H9 (cell line): Measurements from ENCODE around the gene TNFSF10. TPM values are rescaled to one million over a fixed set of nuclear protein-coding genes. Genes with fewer than 3 reads are reported as not detected.

ENCODE experiments used
- DNase-seq: peaks from one replicate; pipeline ENCODE4 v3.0.0-alpha.2; 2017
- H2AFZ ChIP-seq: one replicate; pipeline ENCODE4 v1.6.1; 2013; ENCODE audit warnings: mild to moderate bottlenecking, low read length, control low read depth, moderate library complexity
- H2AK5ac ChIP-seq: 2 replicates; pipeline ENCODE4 v1.6.1; 2013; ENCODE audit warnings: low read length, control low read depth, mixed read lengths; ENCODE audit not compliant: insufficient read length
- H2BK120ac ChIP-seq: one replicate; pipeline ENCODE4 v1.6.1; 2013; ENCODE audit warnings: low read depth, mild to moderate bottlenecking, low read length, control low read depth, inconsistent platforms; ENCODE audit not compliant: poor library complexity, severe bottlenecking
- H2BK12ac ChIP-seq: 2 replicates; pipeline ENCODE4 v1.6.1; 2013; ENCODE audit warnings: low read length, control low read depth, mixed read lengths, low read depth; ENCODE audit not compliant: insufficient read length
- H2BK15ac ChIP-seq: 2 replicates; pipeline ENCODE4 v1.6.1; 2013; ENCODE audit warnings: low read depth, low read length, control low read depth
- H2BK20ac ChIP-seq: one replicate; pipeline ENCODE4 v1.6.1; 2013; ENCODE audit warnings: low read depth, mild to moderate bottlenecking, low read length, control low read depth, inconsistent platforms; ENCODE audit not compliant: poor library complexity, severe bottlenecking
- H2BK5ac ChIP-seq: 2 replicates; pipeline ENCODE4 v1.6.1; 2013; ENCODE audit warnings: low read length, control low read depth, mixed read lengths; ENCODE audit not compliant: insufficient read length
- H3K14ac ChIP-seq: 2 replicates; pipeline ENCODE4 v1.6.1; 2013; ENCODE audit warnings: low read length, control low read depth; ENCODE audit not compliant: insufficient read depth
- H3K18ac ChIP-seq: 2 replicates; pipeline ENCODE4 v1.6.1; 2013; ENCODE audit warnings: low read depth, mild to moderate bottlenecking, mixed read lengths, low read length, control low read depth; ENCODE audit not compliant: insufficient read length
- H3K23ac ChIP-seq: 2 replicates; pipeline ENCODE4 v1.6.1; 2013; ENCODE audit warnings: low read length, control low read depth, mixed read lengths, low read depth; ENCODE audit not compliant: insufficient read length
- H3K23me2 ChIP-seq: 2 replicates; pipeline ENCODE4 v1.6.1; 2013; ENCODE audit warnings: low read depth, mild to moderate bottlenecking, mixed read lengths, low read length, control low read depth; ENCODE audit not compliant: insufficient read length, poor library complexity, severe bottlenecking
- H3K27ac ChIP-seq: 2 replicates; pipeline ENCODE4 v1.5.1; 2013; ENCODE audit warnings: low read length, control low read depth, mixed read lengths, low read depth; ENCODE audit not compliant: insufficient read length
- H3K27me3 ChIP-seq: 2 replicates; pipeline ENCODE4 v1.6.1; 2013; ENCODE audit warnings: low read length, control low read depth, inconsistent platforms; ENCODE audit not compliant: insufficient read depth
- H3K4ac ChIP-seq: 2 replicates; pipeline ENCODE4 v1.6.1; 2013; ENCODE audit warnings: low read depth, mild to moderate bottlenecking, control low read depth, inconsistent platforms, low read length, moderate library complexity
- H3K4me1 ChIP-seq: 2 replicates; pipeline ENCODE4 v1.6.1; 2013; ENCODE audit warnings: low read length, control low read depth, inconsistent platforms; ENCODE audit not compliant: insufficient read depth
- H3K4me2 ChIP-seq: 2 replicates; pipeline ENCODE4 v1.6.1; 2013; ENCODE audit warnings: low read length, control low read depth, mixed read lengths; ENCODE audit not compliant: insufficient read length, insufficient read depth
- H3K56ac ChIP-seq: 2 replicates; pipeline ENCODE4 v1.6.1; 2013; ENCODE audit warnings: low read depth, mild to moderate bottlenecking, mixed read lengths, low read length, control low read depth; ENCODE audit not compliant: insufficient read length
- H3K79me1 ChIP-seq: 2 replicates; pipeline ENCODE4 v1.6.1; 2013; ENCODE audit warnings: low read depth, mild to moderate bottlenecking, moderate library complexity, low read length, control low read depth, inconsistent platforms; ENCODE audit not compliant: insufficient read depth, poor library complexity, severe bottlenecking
- H3K79me2 ChIP-seq: 2 replicates; pipeline ENCODE4 v1.6.1; 2013; ENCODE audit warnings: low read length, control low read depth, inconsistent platforms; ENCODE audit not compliant: insufficient read depth
- H3K9ac ChIP-seq: 2 replicates; pipeline ENCODE4 v1.6.1; 2013; ENCODE audit warnings: low read length, control low read depth, mixed read lengths; ENCODE audit not compliant: insufficient read length; ENCODE audit errors: extremely low read depth
- H3K9me3 ChIP-seq: one replicate; pipeline ENCODE4 v1.6.1; 2013; ENCODE audit warnings: low read depth, low read length, inconsistent platforms; ENCODE audit not compliant: control insufficient read depth
- H3T11ph ChIP-seq: one replicate; pipeline ENCODE4 v1.6.1; 2013; ENCODE audit warnings: mild to moderate bottlenecking, low read length, control low read depth, inconsistent platforms
- H4K20me1 ChIP-seq: one replicate; pipeline ENCODE4 v1.6.1; 2013; ENCODE audit not compliant: control insufficient read depth, insufficient read length, insufficient read depth
- H4K5ac ChIP-seq: 2 replicates; pipeline ENCODE4 v1.6.1; 2013; ENCODE audit warnings: low read depth, mild to moderate bottlenecking, mixed read lengths, low read length, control low read depth; ENCODE audit not compliant: insufficient read length
- H4K8ac ChIP-seq: replicated peaks from 2 replicates; pipeline ENCODE4 v1.6.1; 2013; ENCODE audit warnings: low read length, control low read depth, mixed read lengths, low read depth; ENCODE audit not compliant: insufficient read length
- H4K91ac ChIP-seq: 2 replicates; pipeline ENCODE4 v1.6.1; 2013; ENCODE audit warnings: low read depth, mild to moderate bottlenecking, moderate library complexity, mixed read lengths, low read length, control low read depth; ENCODE audit not compliant: insufficient read length
- H3K27ac Mint-ChIP-seq, 3 experiments: 2 replicates in 2 of 3; 3 replicates in 1 of 3; pipeline ENCODE4 v1.8.0; 2020 to 2021; ENCODE audit warnings: mixed read lengths in 3 of 3, mild to moderate bottlenecking in 1 of 3, moderate library complexity in 1 of 3
- H3K27me3 Mint-ChIP-seq: 2 replicates; pipeline ENCODE4 v1.8.0; 2021; ENCODE audit warnings: low read depth, mild to moderate bottlenecking, moderate library complexity, mixed read lengths
- H3K36me3 Mint-ChIP-seq, 3 experiments: 2 replicates in 2 of 3; 3 replicates in 1 of 3; pipeline ENCODE4 v1.8.0; 2020 to 2021; ENCODE audit warnings: low read depth in 3 of 3, mixed read lengths in 3 of 3; ENCODE audit not compliant: insufficient read depth in 1 of 3
- H3K4me1 Mint-ChIP-seq, 2 experiments: 2 replicates each; pipeline ENCODE4 v1.8.0; 2020; ENCODE audit warnings: mixed read lengths in 2 of 2
- H3K4me3 Mint-ChIP-seq, 2 experiments: 2 replicates in 1 of 2; 3 replicates in 1 of 2; pipeline ENCODE4 v1.8.0; 2020 to 2021; ENCODE audit warnings: mild to moderate bottlenecking in 2 of 2, mixed read lengths in 2 of 2, moderate library complexity in 1 of 2
- H3K9me3 Mint-ChIP-seq, 2 experiments: 2 replicates in 1 of 2; 3 replicates in 1 of 2; pipeline ENCODE4 v1.8.0; 2020; ENCODE audit warnings: mild to moderate bottlenecking in 2 of 2, mixed read lengths in 2 of 2, moderate library complexity in 1 of 2
- CTCF ChIP-seq: fragments of 200-600 bp; sonication (generic); conservative IDR thresholded peaks from 3 replicates; pipeline ENCODE4 v1.8.0; 2021; ENCODE audit warnings: antibody characterized with exemption, mild to moderate bottlenecking
- WGBS: extraction: QIAGEN DNeasy Blood & Tissue Kit; methylation state at CpG from one replicate; pipeline ENCODE4 v1.1.7; 2013; ENCODE audit warnings: missing lambda C conversion rate, low lambda C conversion rate, mixed read lengths; ENCODE audit not compliant: insufficient read length; ENCODE audit errors: extremely low coverage; 5-methylcytosine and 5-hydroxymethylcytosine counted together
- total RNA-seq: library from RNA; stranded (reverse); gene quantifications from 2 replicates; pipeline ENCODE4 v1.2.1, GENCODE V29; 2021

The TNFSF10 gene
- total RNA-seq, 1 experiment from 2014 or later: not detected

- Histone ChIP-seq H2BK120ac (no peak overlapping the region), H3K27ac (no peak overlapping the region), H4K8ac (no peak overlapping the region), H3K23me2 (no peaks in the 10 kb centered on the region), H3K23ac (no peak overlapping the region), H3K56ac (no peak overlapping the region), H3K4me1 (no peaks in the 10 kb centered on the region), H2AFZ (no peak overlapping the region), H4K91ac (no peak overlapping the region), H2BK5ac (no peak overlapping the region), H3K4me2 (no peak overlapping the region), H2BK20ac (no peak overlapping the region), H4K5ac (no peak overlapping the region), H3K79me1 (no peaks in the 10 kb centered on the region), H3K79me2 (no peaks in the 10 kb centered on the region), H3K27me3 (no peaks in the 10 kb centered on the region), H2AK5ac (no peak overlapping the region), H3K14ac (no peak overlapping the region), H2BK15ac (no peak overlapping the region), H3K9ac (no peak overlapping the region), H3T11ph (no peak overlapping the region), H3K9me3 (no peaks in the 10 kb centered on the region), H3K4ac (no peak overlapping the region), H2BK12ac (no peak overlapping the region), H3K18ac (no peak overlapping the region), H4K20me1 (no peaks in the 10 kb centered on the region)
- H3K27ac Mint-ChIP-seq: no peak overlapping the region
- H3K4me3 Mint-ChIP-seq: no peak overlapping the region
- H3K4me1 Mint-ChIP-seq: no peaks in the 10 kb centered on the region
- no CpG with 5 or more reads among the region's 1 CpG for WGBS
- no peaks in the 10 kb centered on the region for H3K9me3 Mint-ChIP-seq
- H3K27me3 Mint-ChIP-seq: no peaks in the 10 kb centered on the region; the same call in 1 of the 2 replicates
- DNase-seq: no peak
- no peak for TF ChIP-seq CTCF
- H3K36me3 Mint-ChIP-seq: no peaks in the 10 kb centered on the region
Observed at GRCh38 chr3:172551874-172552273, 28.6 kb upstream of the TNFSF10 start.
